GM18867 (cell line): Measurements from ENCODE around the gene HS2ST1.
"Not testable (repeated sequence)": the region's sequence is repeated elsewhere in the genome, so short reads cannot be mapped to it uniquely, and the experiment has no call there.

Experiments used
- ATAC-seq: cut with Tn5 transposase; IDR thresholded peaks from one replicate; pipeline ENCODE4 v1.9.1; 2021; ENCODE audit warnings: mild to moderate bottlenecking, moderate library complexity; ENCODE audit not compliant: unreplicated experiment

The HS2ST1 gene

DNA sequence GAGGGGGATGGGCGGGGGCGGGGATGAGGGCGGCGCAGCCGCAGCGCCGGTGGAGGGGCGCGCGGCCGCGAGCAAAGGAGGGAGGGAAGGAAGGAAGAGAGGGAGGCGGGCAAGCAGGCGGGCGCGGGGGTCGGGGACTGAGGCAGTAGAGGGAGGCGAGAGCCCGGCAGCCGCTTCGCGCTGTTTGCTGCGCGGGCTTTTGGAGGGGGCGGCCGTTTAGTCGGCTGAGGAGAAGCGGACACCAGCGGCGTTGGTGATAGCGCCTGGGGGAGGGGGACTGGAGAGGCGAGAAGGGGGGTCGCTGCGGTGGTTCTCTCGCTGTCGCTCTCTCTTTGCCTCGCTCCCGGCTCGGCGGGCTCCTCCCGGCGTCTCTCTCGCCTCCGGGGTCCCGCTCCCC lies at the start of gene HS2ST1:
HS2ST1 (plus strand) TSS at position 35 of the 397 bp plus-strand sequence.
- no peak for ATAC-seq

DNA sequence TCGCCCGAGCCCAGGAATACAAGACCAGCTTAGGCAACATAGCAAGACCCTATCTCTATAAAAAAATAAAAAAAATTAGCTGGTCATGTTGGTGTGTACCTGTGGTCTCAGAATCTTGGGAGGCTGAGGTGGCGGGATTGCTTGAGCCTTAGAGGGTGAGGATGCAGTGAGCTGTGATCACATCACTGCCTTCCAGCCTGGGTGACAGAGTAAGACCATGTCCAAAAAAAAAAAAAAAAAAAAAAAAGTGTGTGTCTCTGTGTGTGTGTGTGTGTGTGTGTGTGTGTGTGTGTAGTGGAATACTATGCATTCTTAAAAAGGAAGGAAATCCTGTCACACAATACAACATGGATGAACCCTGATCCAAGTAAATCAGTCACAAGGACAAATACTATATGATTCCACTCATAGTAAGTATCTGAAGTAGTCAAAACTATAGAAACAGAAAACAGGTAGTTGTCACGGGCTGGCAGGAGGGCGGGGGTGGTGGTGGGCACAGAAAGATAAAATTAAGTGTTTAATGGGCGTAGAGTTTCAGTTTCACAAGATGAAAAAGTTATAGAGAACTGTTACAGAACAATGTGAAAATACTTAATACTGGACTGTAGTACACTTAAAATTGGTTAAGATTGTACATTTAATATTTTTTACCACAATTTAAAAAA lies 48.3 kb upstream of the HS2ST1 start:
- peak; percentile 70 for ATAC-seq

- peak; percentile 26 for ATAC-seq
These were observed 47.8 kb upstream of the HS2ST1 start for GRCh38 chr1:86866665-86867064.

- not testable (repeated sequence) for ATAC-seq
These were observed 47.2 kb upstream of the HS2ST1 start for GRCh38 chr1:86867278-86867677.

DNA sequence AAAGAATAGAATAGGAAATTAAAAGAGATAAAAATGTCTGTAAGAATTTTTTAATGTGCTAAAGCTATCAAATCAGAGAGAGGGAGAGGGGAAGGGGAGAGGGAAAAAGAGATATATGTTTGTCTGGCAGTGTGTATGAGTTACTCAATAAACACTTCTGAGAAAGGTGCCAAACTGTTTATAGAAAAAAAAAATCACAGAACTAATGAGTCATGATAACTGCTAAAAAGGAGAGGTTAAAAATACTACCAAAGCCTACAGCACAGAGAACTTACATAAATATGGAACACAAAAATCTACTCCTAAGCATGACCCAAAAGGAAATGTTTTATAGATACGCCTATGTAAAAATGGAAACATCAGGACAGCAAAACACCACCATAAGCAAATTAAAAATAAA lies 46.0 kb upstream of the HS2ST1 start:
- no peak for ATAC-seq

- ATAC-seq = no peak
These were observed 43.4 kb upstream of the HS2ST1 start for GRCh38 chr1:86871001-86871400.

DNA sequence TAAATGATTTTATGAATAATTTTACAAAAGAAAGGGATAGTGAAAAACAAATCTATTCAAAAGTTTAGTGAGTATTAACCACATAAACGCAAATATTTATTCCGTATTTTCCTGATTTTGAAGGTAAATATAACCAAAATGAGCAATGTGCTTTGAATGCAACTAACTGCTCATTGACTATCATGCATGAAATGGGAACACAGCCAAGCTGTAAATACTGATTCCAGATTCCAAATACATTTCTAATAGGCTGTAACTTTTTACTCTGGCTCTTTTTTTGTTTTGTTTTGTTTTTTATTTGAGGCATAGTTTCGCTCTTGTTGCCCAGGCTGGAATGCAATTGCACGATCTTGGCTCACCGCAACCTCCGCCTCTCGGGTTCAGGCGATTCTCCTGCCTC lies 42.3 kb upstream of the HS2ST1 start:
- ATAC-seq = no peak

DNA sequence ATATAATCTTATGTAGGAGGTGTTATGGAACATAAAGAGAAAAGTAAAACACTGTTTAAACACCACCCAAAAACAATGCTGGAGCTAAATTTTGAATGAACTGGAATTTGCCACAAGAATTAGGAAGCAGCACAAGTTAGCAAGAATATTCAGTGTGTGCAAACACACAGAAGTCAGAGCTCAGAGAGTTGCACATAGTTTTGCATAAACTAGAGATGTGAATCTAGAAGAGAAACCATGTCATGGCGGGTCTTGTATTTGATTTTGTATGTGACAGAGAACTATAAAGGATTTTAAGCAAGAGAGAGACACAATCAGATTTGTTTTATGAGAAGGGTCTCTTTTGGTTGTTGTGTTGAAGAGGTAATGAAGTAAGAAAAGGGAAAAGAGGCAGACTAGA lies 38.7 kb upstream of the HS2ST1 start:
- peak; percentile 68 for ATAC-seq

DNA sequence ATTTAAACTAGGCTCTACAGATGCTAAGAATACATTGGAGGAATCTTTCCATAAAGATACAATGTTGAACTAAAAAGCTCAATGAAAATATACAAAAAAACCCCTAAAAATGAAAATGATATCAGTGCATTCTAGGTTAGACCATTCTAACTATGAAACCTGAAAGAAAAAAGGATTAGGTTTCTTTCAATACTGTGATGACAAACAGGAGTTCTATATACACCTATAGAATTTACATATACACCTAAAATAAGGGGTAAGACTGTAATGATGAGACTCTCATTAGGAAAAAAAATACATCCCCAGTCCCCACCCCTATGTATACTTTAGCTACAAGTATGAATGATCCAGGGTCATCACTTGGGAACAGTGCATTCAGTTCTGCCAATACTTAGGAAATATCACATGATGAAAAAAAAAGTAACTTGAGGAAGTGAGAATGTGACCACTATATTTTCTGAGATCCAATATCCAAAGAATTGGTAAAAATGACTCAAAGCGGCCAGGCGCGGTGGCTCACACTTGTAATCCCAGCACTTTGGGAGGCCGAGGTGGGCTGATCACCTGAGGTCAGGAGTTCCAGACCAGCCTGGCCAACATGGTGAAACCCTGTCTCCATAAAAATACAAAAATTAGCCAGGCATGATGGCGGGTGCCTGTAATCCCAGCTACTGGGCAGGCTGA lies 26.8 kb upstream of the HS2ST1 start:
- ATAC-seq = peak; percentile 64

DNA sequence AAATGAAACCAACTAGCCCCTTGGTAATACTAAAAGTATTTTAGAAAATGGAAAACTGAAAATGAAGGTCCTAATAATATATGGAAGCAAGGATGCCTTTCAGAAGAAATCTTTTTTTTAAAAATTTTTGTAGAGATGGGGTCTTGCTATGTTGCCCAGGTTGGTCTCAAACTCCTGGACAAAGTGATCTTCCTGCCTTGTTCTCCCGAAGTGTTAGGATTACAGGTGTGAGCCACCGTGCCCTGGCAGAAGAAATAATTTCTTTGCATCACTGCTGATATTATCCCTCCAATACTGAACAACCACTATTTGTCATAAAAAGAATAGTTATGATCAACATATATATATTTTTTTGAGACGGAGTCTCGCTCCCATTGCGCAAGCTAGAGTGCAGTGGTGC lies 26.1 kb upstream of the HS2ST1 start:
- no peak for ATAC-seq

GRCh38 chr1:86899401-86899800 lies 15.0 kb upstream of the HS2ST1 start:
- not testable (repeated sequence) for ATAC-seq

- no peak for ATAC-seq
These were observed 8.6 kb upstream of the HS2ST1 start for GRCh38 chr1:86905875-86906274.

GRCh38 chr1:86906419-86906818 lies 8.0 kb upstream of the HS2ST1 start:
- no peak for ATAC-seq

DNA sequence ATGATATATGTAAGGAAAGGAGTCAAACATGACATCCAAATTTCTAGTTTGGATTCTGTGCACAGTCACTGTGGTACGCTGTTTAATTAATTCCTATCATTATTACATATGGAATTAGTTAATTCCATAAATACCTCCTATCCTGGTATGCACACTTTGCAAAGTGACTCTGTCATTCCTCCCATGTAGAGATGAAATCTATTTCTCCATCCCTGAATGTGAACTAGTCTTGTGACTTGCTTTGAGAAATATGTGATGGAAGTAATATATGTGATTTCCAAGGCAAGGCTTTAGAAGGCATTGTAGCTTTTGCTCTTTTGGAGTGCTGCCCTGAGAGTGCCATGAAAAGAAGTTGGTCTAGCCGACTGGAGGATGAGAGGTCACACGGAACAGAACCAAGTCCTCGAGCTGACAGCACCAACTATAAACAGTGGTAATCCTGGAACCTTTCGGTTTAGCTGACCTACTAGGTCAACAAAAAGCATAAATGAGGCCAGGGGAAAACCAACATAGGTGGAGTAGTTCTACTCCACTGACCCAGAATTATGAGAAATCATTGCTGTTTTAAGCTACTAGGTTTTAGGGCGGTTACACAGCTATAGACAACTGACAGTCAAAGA lies 2.0 kb upstream of the HS2ST1 start:
- no peak for ATAC-seq

DNA sequence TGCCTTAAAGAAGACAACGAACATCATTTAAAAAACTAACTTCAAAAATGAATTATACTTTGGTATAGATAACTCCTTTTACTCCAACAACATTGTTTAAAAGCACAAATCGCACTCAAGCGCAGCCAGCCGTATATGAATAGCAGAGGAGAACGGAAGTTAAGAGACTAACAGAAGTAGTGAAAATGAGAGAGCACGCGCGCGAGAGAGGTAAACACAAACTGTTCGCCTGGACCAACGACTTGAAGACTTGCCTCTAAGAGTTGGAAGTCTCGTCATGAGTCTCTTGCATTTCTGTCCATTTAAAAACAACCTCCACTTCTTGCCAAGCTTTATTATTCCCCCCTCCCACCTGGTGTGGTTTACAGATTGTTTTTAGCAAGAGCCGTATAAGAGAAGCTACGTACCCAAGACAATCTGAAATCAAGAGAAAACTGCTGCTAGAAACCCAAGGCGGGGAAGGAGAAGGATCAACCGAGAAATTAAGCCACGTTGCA lies 988 bp upstream of the HS2ST1 start:
- ATAC-seq = peak; percentile 23

GRCh38 chr1:86913896-86914600 lies 387 bp upstream of the HS2ST1 start, which contains the start of gene SELENOF:
Gene SELENOF, minus strand, starts transcription at chr1:86914126. Its CDS starts 15 bp downstream, at chr1:86914111.
- ATAC-seq = peak; percentile 81

GRCh38 chr1:86914998-86915736 lies 732 bp downstream of the HS2ST1 start:
- ATAC-seq = peak; percentile 20

- ATAC-seq = no peak
These were observed 1.4 kb downstream of the HS2ST1 start for GRCh38 chr1:86915737-86916235.

- no peak for ATAC-seq
These were observed 2.3 kb downstream of the HS2ST1 start for GRCh38 chr1:86916752-86917151.

- no peak for ATAC-seq
These were observed 8.0 kb downstream of the HS2ST1 start for GRCh38 chr1:86922445-86922844.
